Anterior cingulate cortex (tissue), 58 donors: Measurements from ENCODE around the gene HMG20B.
A peak's percentile ranks its signal among the peaks of the same experiment; 100 is the strongest.
"Not testable (repeated sequence)": the region's sequence is repeated elsewhere in the genome, so short reads cannot be mapped to it uniquely, and the experiment has no call there.

ENCODE experiments used
- DNase-seq, 58 donors: peaks; one replicate each; lab custom pipeline; 2025; lab: John Stamatoyannopoulos, UW

The HMG20B gene

GRCh38 chr19:3577723-3578344, 5.1 kb downstream of the HMG20B start:
- DNase-seq: no peak

- no peak for DNase-seq
These were observed 5.6 kb downstream of the HMG20B start for GRCh38 chr19:3578390-3578789.

GRCh38 chr19:3580156-3580934, 7.6 kb downstream of the HMG20B start:
- peak in 6 of 58 donors; percentile 14 to 47 (median 25) for DNase-seq

- DNase-seq: not testable (repeated sequence)
These were observed 9.0 kb downstream of the HMG20B start for GRCh38 chr19:3581792-3582191.

GRCh38 chr19:3584036-3584802, 11.5 kb downstream of the HMG20B start:
- not testable (repeated sequence) for DNase-seq

- DNase-seq: no peak
These were observed 12.8 kb downstream of the HMG20B start, which contains the start of gene GIPC3 for GRCh38 chr19:3585301-3586126. GIPC3 (plus strand) TSS chr19:3585478; CDS start chr19:3585598, 120 bp downstream.

- no peak for DNase-seq
These were observed 13.4 kb downstream of the HMG20B start for GRCh38 chr19:3586127-3586626.

GRCh38 chr19:3586707-3587346, 14.1 kb downstream of the HMG20B start:
- DNase-seq: no peak

GRCh38 chr19:3589439-3589838, 16.7 kb downstream of the HMG20B start:
- DNase-seq: no peak

- DNase-seq: no peak
These were observed 17.2 kb downstream of the HMG20B start for GRCh38 chr19:3589949-3590348.

- no peak for DNase-seq
These were observed 18.4 kb downstream of the HMG20B start for GRCh38 chr19:3590991-3591659.

GRCh38 chr19:3591876-3592613, 19.3 kb downstream of the HMG20B start:
- DNase-seq: no peak

GRCh38 chr19:3593156-3593555, 20.4 kb downstream of the HMG20B start:
- DNase-seq: no peak

GRCh38 chr19:3595521-3596061, 22.8 kb downstream of the HMG20B start:
- DNase-seq: no peak

GRCh38 chr19:3599776-3600187, 27.0 kb downstream of the HMG20B start:
- no peak for DNase-seq

GRCh38 chr19:3601021-3601420, 28.3 kb downstream of the HMG20B start:
- no peak for DNase-seq

GRCh38 chr19:3603121-3603811, 30.5 kb downstream of the HMG20B start:
- no peak for DNase-seq
